NCI-H2227 treated with DMSO at 0.1 percent for 48 hours (cell line): ENCODE measurements around the gene AATF.

Experiments used
- DNase-seq: peaks from one replicate; lab custom pipeline; 2025; lab: John Stamatoyannopoulos, UW

Gene AATF

GRCh38 chr17:37081287-37081686 is 132.5 kb downstream of the AATF start:
- no peak for DNase-seq

GRCh38 chr17:37082311-37082860 is 133.6 kb downstream of the AATF start:
- no peak for DNase-seq

GRCh38 chr17:37082985-37083384 is 134.2 kb downstream of the AATF start:
- no peak for DNase-seq

GRCh38 chr17:37083456-37083855 is 134.7 kb downstream of the AATF start:
- peak; percentile 84 for DNase-seq

GRCh38 chr17:37084372-37084771 is 135.6 kb downstream of the AATF start:
- no peak for DNase-seq

- DNase-seq, result no peak
Measured at GRCh38 chr17:37086334-37086733, 137.6 kb downstream of the AATF start.

GRCh38 chr17:37086948-37087347 is 138.2 kb downstream of the AATF start:
- no peak for DNase-seq

GRCh38 chr17:37087683-37088082 is 138.9 kb downstream of the AATF start:
- no peak for DNase-seq

GRCh38 chr17:37088459-37088858 is 139.7 kb downstream of the AATF start:
- DNase-seq, result no peak

- no peak for DNase-seq
Measured at GRCh38 chr17:37088913-37089312, 140.2 kb downstream of the AATF start.

- no peak for DNase-seq
Measured at GRCh38 chr17:37089956-37090355, 141.2 kb downstream of the AATF start.

GRCh38 chr17:37090941-37091340 is 142.2 kb downstream of the AATF start:
- no peak for DNase-seq

- DNase-seq, result no peak
Measured at GRCh38 chr17:37092071-37092470, 143.3 kb downstream of the AATF start.

- DNase-seq, result no peak
Measured at GRCh38 chr17:37092701-37093100, 143.9 kb downstream of the AATF start.

GRCh38 chr17:37094391-37094790 is 145.6 kb downstream of the AATF start:
- no peak for DNase-seq

GRCh38 chr17:37096071-37096470 is 147.3 kb downstream of the AATF start:
- no peak for DNase-seq

- no peak for DNase-seq
Measured at GRCh38 chr17:37097154-37097553, 148.4 kb downstream of the AATF start.

- DNase-seq, result no peak
Measured at GRCh38 chr17:37098152-37098551, 149.4 kb downstream of the AATF start.

GRCh38 chr17:37098910-37099664 is 150.3 kb downstream of the AATF start:
- no peak for DNase-seq

- no peak for DNase-seq
Measured at GRCh38 chr17:37100231-37100630, 151.5 kb downstream of the AATF start.

GRCh38 chr17:37101306-37101705 is 152.6 kb downstream of the AATF start:
- DNase-seq, result no peak

GRCh38 chr17:37103231-37103630 is 154.5 kb downstream of the AATF start:
- no peak for DNase-seq

- no peak for DNase-seq
Measured at GRCh38 chr17:37106049-37106448, 157.3 kb downstream of the AATF start.
